CD4-positive, alpha-beta T cell treated with Interleukin-15 for 4 hours (primary cell): ENCODE results near the gene TTC31.
A peak's percentile ranks its signal among the peaks of the same experiment; 100 is the strongest.
"Not testable (repeated sequence)": the region's sequence is repeated elsewhere in the genome, so short reads cannot be mapped to it uniquely, and the experiment has no call there.

Source experiments
- DNase-seq: peaks from one replicate; pipeline ENCODE4 v3.0.0-alpha.2; 2020; ENCODE audit warnings: low spot score

Gene TTC31

DNA sequence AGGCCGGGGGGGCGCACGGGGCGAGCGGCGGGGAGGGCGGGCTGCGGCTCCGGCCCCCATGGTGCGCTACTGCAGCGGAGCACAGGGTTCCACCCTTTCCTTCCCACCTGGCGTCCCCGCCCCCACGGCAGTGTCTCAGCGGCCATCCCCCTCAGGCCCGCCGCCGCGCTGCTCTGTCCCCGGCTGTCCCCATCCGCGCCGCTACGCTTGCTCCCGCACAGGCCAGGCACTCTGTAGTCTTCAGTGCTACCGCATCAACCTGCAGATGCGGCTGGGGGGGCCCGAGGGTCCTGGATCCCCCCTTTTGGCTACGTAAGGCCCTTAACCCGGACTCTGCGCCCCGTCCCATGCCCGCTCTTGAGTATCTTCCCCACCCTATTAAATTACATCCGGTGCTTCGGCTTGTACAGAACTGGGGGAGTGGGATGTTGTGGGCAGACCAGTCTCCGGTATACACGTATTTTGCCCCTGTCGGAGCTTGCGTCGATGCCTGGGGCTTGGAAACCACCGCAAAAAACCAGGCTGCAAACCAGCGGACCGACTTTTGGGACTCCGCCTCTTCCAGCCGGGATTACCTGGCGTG lies 25.2 kb upstream of the TTC31 start:
- DNase-seq: peak; percentile 82

DNA sequence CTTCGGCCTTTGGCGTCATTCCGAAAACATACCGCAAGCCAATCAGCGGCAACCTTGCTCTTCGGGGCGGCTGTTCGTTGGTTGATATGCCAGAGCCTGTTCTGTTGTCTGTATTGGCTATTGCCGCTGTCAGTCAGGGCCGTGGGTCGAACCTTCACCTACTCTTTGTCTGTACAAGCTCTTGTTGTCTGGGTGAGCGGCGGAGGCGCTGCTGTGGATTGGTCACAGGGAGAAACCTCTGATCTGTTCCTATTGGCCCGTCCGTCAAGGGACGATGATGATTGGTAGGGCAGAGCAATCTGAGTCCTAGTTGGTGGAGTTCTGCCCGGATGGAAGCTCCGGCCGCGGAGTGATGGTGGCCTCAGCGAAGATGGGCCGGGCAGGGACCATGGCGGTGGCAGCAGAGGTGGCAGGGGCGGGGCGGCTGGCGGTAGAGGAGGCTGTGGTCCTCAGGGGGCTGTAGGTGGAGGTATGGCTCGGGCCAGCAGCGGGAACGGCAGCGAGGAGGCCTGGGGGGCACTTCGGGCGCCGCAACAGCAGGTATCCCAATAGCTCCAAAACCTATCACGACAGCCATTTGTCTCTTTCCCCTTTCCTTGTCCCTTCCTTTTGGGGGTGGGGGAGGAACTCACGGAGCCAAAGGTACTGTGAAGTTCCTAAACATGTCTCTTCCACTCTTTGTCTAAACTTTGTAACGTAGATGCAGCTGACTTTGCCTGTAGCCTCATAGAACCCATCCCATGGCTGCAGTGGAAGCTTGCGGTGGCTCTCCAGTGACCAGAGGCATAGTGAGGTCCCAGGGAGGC lies 24.5 kb upstream of the TTC31 start, which contains the start of gene WBP1:
Gene WBP1, plus strand, starts transcription at position 307 of the 806 bp plus-strand sequence. Its CDS starts 165 bp downstream, at position 472.
- peak; percentile 100 for DNase-seq

DNA sequence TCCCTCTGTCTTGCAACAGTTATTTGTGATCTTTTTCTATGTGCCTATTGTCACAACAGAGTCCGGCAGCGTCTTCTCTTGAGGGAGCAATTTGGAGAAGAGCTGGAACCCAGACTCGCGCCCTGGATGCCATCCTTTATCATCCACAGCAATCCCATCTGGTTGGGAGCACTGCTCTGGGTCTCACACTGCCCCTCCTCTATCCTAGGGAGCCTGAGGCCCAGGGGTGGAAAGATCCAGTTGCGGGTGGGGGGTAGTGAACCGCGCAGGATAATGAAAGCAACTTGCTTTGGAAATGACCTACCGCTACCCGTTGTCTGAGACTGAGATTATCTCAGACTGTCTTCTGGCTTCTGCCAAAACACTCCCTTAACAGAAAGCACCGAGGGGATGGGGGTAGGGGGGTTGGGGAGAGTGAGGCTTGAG lies 23.9 kb upstream of the TTC31 start:
- DNase-seq: no peak

DNA sequence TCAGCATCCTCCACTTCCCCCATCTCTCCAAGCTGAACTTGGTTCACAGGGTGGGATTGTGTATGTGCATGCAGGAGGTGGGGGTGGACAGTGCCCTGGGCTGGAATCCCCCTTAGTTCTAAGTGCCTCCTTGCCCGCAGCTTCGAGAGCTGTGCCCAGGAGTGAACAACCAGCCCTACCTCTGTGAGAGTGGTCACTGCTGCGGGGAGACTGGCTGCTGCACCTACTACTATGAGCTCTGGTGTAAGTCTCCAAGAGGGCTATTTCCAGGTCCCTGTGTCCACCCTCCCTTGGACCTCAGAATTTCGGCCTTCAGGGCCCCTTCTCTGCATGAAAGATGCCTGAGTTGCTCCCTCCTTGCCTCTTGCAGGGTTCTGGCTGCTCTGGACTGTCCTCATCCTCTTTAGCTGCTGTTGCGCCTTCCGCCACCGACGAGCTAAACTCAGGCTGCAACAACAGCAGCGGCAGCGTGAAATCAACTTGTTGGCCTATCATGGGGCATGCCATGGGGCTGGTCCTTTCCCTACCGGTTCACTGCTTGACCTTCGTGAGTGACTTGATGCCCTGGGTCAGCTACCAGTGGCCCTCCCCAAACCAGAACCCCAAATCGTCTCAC lies 23.3 kb upstream of the TTC31 start:
- DNase-seq: not testable (repeated sequence)

DNA sequence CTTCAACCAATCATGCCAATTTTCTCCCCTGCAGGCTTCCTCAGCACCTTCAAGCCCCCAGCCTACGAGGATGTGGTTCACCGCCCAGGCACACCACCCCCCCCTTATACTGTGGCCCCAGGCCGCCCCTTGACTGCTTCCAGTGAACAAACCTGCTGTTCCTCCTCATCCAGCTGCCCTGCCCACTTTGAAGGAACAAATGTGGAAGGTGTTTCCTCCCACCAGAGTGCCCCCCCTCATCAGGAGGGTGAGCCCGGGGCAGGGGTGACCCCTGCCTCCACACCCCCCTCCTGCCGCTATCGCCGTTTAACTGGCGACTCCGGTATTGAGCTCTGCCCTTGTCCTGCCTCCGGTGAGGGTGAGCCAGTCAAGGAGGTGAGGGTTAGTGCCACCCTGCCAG lies 22.7 kb upstream of the TTC31 start:
- not testable (repeated sequence) for DNase-seq

DNA sequence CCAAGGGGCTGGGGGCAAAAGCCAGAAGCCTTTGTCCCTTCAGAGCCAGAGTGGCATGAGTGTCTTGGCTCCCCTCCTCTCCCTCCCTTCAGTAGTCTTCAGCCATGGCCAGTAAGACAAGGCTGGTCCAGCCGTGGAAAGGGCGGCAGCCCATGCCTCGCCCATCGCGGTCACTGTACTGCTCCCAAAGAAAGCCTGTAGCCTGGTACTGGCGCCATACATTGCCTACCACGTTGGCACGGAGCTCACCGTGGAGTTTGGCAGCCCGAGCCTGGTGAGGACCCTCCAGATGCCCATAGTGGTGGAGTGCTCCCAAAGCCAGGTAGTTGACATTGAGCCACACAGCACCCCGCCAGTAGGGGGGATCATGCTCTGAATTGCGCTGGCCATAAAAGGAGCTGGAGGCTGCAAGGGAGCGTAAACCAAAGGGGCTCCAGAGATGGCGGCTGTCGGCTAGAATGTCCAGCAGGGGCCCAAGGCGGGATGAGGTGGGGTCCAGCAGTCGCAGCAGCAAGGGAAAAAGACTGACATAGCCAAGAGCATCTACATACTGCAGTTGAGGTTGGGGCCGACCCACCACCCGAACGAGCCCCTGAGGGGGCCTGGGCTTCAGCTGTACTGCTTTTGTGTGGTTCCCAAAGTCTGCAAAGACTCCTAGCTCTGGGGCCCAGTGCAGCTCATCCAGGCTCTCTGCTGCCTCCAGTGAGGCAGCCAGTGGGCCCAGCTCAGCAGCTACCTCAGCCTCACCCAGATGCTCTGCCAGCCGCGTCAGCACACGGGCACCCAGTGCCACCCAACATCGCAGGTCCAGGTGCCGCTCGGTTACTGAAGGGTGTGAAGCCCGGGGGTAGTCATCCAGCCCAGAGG lies 21.5 kb upstream of the TTC31 start:
- DNase-seq: no peak

DNA sequence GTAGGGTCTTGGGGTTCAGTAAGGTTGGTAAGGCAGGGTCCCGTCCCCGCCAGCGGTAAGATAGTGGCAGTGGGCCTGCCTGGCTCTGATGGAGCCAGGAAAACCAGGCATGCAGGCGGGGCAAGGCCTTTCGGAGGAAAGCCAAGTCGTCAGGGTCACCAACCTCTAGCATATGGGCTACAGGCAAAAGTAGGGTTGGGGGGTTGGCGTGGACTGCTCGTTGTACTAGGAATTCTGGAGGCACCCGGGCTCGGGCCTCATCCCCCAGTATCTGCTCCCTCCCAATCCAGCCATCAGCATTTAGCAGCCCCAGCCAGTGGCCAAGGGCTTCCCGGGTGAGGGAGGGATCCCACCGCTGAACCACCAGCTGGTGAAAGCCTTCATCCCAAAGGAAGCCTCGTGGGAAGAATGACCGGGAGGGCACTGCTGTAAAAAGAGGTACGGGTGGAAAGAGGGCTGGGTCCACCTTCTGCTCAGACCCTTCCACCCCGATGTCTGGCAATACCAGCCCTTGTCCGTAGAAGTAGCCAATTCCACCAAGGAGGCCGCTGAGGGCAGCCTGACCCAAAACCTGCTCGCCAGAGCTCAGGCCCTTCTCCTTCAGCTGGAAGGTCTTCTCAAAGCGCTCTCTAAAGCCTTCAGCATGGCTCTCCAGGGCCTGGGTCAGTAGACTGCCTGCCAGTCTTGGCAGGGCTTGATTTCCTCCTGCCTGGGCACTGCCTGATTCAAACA lies 20.7 kb upstream of the TTC31 start:
- no peak for DNase-seq

DNA sequence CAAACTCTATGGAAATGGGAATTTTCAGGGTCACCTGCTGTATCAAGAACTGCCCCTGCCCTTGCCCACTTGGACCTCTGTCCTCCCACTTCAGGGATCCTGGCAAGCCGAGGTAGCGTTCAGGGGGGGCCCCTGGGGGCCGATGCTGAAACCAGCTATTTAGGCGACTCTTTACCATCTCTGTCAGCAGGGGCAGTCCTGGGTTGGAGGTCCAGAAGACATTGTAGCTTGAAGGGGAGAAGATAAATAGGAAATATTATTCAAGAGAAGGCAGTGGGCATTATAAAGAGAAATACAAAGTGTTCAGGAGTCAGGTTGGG lies 20.1 kb upstream of the TTC31 start:
- no peak for DNase-seq

DNA sequence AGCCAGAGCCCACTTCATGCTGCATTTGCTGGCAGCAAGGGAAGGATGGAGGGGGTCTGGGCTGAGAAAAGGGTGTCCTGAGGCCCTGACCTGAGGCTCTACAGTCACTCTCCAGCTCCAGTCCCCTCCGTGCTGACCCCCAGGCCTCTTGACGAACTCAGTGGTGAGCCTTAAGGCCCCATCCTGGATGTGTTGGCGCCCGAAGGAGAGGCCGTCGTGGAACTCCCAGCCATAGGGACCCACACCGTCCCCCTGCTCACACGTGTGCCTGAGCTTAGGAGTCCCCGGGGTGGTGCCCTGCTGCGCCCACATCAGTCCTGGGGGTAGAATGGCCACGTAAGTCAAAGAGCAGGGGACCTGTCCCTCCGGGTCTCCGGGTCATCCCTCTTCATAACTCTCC lies 18.5 kb upstream of the TTC31 start:
- DNase-seq: no peak

DNA sequence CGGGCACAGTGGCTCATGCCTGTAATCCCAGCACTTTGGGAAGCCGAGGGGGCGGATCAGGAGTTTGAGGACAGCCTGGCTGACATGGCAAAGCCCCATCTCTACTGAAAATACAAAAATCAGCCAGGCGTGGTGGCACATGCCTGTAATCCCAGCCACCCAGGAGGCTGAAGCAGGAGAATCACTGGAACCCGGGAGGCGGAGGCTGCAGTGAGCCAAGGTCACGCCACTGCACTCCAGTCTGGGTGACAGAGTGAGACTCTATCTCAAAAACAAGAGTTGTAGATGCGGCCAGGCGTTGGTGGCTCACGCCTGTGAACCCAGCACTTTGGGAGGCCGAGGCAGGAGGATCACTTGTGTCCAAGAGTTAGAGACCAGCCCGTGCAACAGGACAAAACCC lies 12.1 kb upstream of the TTC31 start:
- not testable (repeated sequence) for DNase-seq

DNA sequence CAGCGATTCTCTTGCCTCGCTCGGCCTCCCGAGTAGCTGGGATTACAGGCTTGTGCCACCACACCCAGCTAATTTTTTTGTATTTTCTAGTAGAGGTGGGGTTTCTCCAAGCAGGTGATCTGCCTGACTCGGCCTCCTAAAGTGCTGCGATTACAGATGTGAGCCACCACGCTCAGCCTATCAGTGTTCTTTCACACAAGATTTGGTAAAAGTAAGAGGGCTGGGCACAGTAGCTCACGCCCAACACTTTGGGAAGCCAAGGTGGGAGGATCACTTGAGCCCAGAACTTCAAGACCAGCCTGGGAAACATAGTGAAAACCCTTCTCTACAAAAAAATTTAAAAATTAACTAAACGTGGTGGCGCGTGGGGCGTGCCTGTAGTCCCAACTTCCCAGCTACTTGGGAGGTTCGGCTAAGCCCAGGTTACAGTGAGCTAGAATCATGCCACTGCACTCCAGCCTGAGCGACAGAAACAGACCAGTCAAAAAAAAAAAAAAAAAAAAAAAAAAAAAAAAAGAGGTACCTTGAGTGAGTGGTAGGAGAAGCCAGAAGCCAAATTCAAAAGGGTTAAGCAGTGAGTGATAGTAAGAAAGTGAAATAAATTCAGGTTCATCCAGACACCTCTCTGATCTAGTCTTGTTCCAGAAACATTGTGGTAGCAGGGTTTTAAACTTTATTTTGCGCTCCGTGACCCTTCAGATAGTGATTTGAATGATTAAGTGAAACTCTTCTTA lies 11.4 kb upstream of the TTC31 start:
- DNase-seq: no peak

DNA sequence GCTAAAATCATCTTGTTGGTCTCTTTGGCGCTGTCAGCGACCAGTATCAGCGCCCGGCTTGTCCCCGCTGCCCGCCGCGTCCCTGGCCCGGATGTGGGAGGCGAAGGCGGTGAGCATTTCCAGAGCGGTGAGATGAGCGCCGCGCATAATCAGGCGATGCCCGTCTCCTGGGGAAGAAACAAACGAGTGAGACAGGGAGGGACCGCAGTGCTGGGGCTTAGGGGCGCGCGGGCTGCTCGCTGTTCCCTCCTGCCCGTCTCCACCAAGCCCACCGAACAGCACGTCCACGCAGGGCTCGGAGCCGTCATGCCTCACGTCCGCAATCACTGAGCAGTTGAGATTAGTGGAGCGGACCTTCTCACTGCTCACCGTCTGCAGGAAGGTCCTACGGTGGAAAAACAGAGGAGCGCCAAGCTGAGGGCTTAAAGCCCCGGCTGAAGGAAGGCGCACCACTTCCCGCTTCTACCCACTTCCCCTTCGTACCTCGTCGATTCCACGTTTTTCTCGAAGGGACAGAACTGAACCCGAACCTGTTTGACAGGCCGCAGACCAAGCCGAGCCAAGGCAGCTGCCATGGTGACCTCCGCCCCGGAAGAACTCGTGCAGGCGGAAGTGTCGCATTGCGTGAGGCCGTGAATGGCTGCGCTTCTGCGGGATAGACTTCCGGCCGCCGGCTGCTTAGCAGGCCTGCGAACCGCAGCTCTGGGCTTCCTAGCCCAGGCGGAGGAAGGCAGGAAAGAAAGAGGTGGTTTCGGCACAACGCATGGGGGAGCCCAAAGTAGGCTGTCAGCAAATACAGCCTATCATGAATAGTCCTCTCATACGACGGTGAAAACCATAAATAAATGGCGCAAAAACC lies 10.6 kb upstream of the TTC31 start, which contains the start of gene MRPL53:
Gene MRPL53, minus strand, starts transcription at position 595 of the 859 bp plus-strand sequence. Its CDS starts 20 bp downstream, at position 575.
- peak; percentile 96 for DNase-seq

DNA sequence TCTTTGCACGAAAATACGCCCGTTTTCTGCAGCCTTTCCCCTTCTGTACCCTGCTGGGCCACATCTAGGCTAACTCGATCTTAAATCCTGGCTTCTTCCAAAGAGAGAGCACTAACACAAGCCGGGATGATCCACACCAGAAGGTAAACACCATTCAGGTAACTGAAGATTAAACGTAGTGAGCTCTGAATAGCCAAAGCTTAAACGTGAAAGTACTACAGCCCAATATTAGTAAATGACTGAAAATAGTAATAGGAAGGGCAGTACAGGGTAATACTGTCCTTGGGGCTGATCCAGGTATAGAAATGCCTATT lies 10.0 kb upstream of the TTC31 start:
- no peak for DNase-seq

DNA sequence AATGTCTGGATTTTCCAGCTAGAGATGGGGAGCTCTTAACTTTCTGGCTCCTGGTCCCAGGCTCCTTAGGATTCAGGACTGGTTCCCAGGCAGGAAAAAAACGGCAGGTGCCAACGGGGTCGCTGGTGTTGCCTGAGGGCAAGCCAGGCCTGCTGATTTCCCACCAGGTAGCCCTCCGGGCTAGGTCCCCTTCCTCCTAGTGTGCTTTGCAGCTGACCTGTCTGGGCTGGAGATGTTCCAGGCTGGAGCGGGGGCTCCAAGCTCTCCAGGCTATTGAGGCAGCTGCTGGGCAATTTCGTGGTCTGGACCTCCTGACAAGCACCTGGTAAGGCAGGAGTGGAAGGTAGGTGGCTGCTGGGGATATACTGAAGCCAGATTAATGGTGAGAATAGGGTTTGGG lies 8.4 kb upstream of the TTC31 start:
- DNase-seq: no peak

DNA sequence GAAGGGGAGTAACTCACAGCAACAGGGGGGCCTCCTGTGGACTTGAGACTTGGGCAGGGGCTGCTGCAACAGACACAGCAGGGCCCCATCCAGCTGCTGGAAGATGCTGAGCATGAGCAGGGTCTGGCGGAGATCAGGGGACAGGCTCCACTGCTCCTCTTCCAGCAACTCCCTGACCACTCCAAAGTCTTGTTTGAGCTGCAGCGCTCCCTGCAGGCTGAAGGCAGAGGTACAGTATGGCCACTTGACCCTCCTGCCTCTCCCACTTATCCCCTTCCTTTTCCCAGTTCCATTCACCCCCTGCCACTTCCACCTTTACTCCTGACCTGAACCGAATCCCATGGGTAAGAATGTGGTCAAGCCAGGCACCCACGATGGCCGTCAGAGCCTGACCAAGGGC lies 8.0 kb upstream of the TTC31 start:
- DNase-seq: no peak

DNA sequence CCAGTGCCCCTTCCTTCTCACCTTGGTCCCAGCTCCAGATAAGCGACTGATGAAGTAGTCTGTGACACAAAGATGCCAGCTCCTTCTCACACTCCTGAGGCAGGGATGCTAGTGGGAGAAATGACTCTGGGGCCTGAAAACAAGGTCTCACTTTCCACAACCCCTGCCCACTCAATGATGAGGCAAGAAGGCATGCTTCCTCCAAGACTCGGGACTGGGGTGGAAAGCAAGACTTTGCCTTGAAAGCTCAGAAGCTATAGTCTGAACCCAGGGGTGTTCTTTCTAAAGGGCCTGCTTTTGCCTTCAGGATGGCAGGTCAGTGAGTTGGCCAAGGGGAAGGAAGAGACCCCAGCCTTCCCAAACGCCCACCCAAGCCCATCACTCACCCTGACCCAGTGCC lies 1.4 kb upstream of the TTC31 start:
- no peak for DNase-seq

DNA sequence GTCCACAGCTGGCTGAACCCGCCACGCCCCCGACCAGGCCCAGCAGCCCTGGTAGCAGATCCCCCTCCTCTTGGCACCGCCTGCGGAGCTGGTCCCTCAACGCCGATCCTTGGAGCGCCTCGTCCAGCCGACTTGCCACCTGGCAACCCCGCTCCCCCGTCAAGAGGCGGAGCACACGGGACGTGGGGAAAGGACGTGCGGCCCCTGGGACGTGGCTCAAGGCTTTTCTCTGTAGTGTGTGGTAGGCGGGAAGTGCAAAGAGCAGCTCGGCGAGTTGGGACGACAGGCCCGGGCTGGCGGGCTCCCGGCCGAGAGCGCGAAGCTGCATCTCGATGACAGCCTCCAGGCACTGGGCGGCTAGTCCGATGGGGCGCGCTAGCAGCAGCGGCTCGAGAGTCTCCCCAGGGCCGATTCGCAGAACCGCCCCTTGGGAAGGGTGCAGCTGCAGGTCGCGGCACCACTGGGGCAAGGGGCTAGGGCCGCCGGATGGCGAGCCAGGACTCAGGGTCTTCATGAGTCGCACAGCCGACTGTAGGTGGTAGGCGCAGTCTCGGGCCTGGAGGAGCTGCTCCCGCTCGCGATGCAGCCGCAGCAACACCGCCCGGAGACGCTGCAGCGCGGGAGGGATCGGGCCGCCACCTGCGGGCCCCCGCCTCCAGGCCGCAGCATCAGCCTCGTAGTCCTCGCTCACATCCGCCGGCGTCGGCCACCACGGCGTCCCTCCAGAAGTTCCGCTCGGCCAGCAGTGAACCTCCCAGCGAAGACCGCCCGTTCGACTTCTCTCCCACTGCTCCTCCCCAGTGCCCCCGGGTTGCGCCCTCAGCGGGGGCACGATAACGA lies 700 bp upstream of the TTC31 start:
- DNase-seq: peak; percentile 53

DNA sequence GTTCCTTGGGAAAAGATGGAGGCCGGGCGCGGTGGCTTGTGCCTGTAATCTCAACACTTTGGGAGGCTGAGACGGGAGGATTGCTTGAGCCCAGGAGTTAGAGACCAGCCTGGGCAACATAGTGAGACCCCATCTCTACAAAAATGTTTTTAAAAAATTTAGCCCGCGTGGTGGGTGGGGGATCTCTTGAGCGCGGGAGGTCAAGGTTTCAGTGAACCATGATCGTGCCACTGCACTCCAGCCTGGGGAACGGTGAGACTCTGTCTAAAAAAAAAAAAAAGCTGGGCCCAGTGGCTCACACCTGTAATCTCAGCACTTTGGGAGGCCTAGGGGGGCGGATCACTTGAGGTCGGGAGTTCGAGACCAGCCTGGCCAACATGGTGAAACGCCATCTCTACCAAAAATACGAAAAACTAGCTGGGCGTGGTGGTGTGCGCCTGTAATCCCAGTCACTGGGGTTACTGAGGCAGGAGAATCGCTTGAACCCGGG lies 839 bp downstream of the TTC31 start:
- DNase-seq: not testable (repeated sequence)

DNA sequence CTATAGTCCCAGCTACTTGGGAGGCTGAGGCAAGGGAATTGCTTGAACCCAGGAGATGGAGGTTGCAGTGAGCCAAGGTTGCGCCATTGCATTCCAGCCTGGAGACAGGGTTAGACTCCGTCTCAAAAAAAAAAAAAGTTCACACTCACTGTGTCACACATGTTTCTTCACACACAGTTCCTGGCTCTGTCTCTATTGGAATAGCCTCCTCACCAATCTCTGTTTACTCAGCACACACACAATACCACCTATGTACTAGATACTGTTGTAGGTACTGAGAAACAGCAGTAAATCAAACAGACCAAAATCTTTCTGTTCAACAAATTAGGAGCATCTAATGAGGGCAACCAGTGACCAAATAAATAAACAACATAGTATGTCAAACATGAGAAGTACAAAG lies 3.3 kb downstream of the TTC31 start:
- DNase-seq: no peak
